ENCODE measurements around the gene MYO1E. TPM values are rescaled to one million over a fixed set of nuclear protein-coding genes. Genes with fewer than 3 reads are reported as not detected.

Gene MYO1E
- total and polyA plus RNA-seq, 2 of the 8 experiments (the other 6 are each of a cell fraction or from before 2014, with no cell fraction given): 19.6 to 142 TPM

- Histone ChIP-seq H2AK5ac (ENCODE audit: low read depth, low read length) (no peak overlapping the region), H4K91ac (replicated peaks; ENCODE audit: insufficient read length, low read length) (no peak overlapping the region), H3K79me2 (ENCODE audit: control insufficient read depth in 1 of 2, insufficient read depth in 2 of 2, low read length in 2 of 2) (peaks cover 2 to 6% of the 10 kb centered on the region in 2 experiments; a peak in 2 of 4 replicates), H3K4me2 (ENCODE audit: insufficient read depth in 1 of 2, low read depth in 2 of 2, low read length in 2 of 2) (no peak overlapping the region), H3K27me3 (replicated peaks in 1 of 4; ENCODE audit: control insufficient read depth in 3 of 4, extremely low read depth in 1 of 4, insufficient read depth in 3 of 4, low read length in 3 of 4) (no peaks in the 10 kb centered on the region), H3K4me1 (replicated peaks in 1 of 4; ENCODE audit: control insufficient read depth in 3 of 4, insufficient read depth in 4 of 4, low read length in 3 of 4) (peaks cover 0 to 5% (median under 1%) of the 10 kb centered on the region in 4 experiments; a peak in 3 of 7 replicates), H3K9ac (replicated peaks in 1 of 4; ENCODE audit: extremely low read depth in 1 of 4, low read depth in 3 of 4, low read length in 3 of 4) (no peak overlapping the region), H4K5ac (ENCODE audit: insufficient read length, low read depth, low read length) (no peak overlapping the region), H3K4me3 (ENCODE audit: extremely low read depth in 1 of 4, insufficient read depth in 2 of 4, low read depth in 3 of 4, low read length in 4 of 4) (no peak overlapping the region), H3K56ac (replicated peaks; ENCODE audit: insufficient read length, low read depth, low read length) (no peak overlapping the region), H3K4ac (replicated peaks; ENCODE audit: insufficient read length, low read depth, low read length) (no peak overlapping the region), H2BK5ac (ENCODE audit: low read depth, low read length) (no peak overlapping the region), H2AFZ (ENCODE audit: low read length) (no peak overlapping the region), H2BK20ac (ENCODE audit: low read length) (no peak overlapping the region), H3K36me3 (ENCODE audit: control insufficient read depth in 2 of 4, insufficient read depth in 4 of 4, low read length in 3 of 4) (peaks cover 0 to 5% (median 0%) of the 10 kb centered on the region in 4 experiments; a peak in 2 of 8 replicates), H3K14ac (ENCODE audit: insufficient read length) (no peak overlapping the region), H3K23ac (ENCODE audit: insufficient read length) (no peak overlapping the region), H4K20me1 (replicated peaks in 1 of 2; ENCODE audit: control insufficient read depth in 1 of 2, insufficient read depth in 2 of 2, low read length in 2 of 2) (peaks cover 0 to 3% of the 10 kb centered on the region in 2 experiments), H3K23me2 (ENCODE audit: low read depth, low read length) (no peaks in the 10 kb centered on the region), H2BK120ac (replicated peaks; ENCODE audit: low read depth, low read length) (no peak overlapping the region), H4K8ac (ENCODE audit: extremely low read depth, insufficient read depth, low read length) (no peak overlapping the region), H2BK15ac (ENCODE audit: low read length) (no peak overlapping the region), H3K9me3 (ENCODE audit: insufficient read depth in 2 of 2, low read depth in 1 of 2, low read length in 1 of 2) (no peaks in the 10 kb centered on the region), H3K18ac (ENCODE audit: extremely low read depth, low read length) (no peak overlapping the region), H3K79me1 (ENCODE audit: low read depth, low read length) (no peaks in the 10 kb centered on the region; the same call in 1 of the 2 replicates), H2BK12ac (ENCODE audit: low read depth, low read length) (no peak overlapping the region), H3K27ac (ENCODE audit: low read depth, low read length) (no peak overlapping the region)
- POLR2A ChIA-PET (ENCODE audit: partially characterized antibody): no interaction called here
- CTCF ChIA-PET (ENCODE audit: partially characterized antibody): no interaction called here
- no peak for FAIRE-seq
- DNase-seq (ENCODE audit: low read depth in 1 of 2, low spot score in 2 of 2): no peak
- WGBS, 2 experiments (ENCODE audit: extremely low coverage in 1 of 2, insufficient coverage in 1 of 2, insufficient read length in 1 of 2, insufficient replicate concordance in 2 of 2, low coverage in 1 of 2, low lambda C conversion rate in 2 of 2, missing lambda C conversion rate in 1 of 2): 75% methylated on average over 7 of the region's 7 CpGs; no CpG with 5 or more reads in 1 of the 2 experiments
- TF ChIP-seq BRCA1 (IDR thresholded peaks at IDR 0.05; ENCODE audit: low read depth, low read length) (no peak), JUND (IDR thresholded peaks at IDR 0.05; ENCODE audit: low read length) (no peak), GTF2F1 (IDR thresholded peaks at IDR 0.05; ENCODE audit: borderline replicate concordance, low read depth, low read length) (no peak), TAF7 (optimal IDR thresholded peaks at IDR 0.05; ENCODE audit: borderline replicate concordance, low read depth, low read length) (no peak), ATF3 (IDR thresholded peaks at IDR 0.05; ENCODE audit: insufficient read depth, low read depth, low read length) (no peak), CBX5 (IDR thresholded peaks at IDR 0.05; ENCODE audit: low read depth, low read length) (no peak), CHD1 (IDR thresholded peaks at IDR 0.05; ENCODE audit: low read depth, low read length) (no peak), CTCF (IDR thresholded peaks at IDR 0.05; ENCODE audit: control extremely low read depth in 1 of 3, insufficient read depth in 1 of 3, low read depth in 1 of 3, low read length in 3 of 3) (no peak), CEBPB (IDR thresholded peaks at IDR 0.05; ENCODE audit: low read depth, low read length) (no peak), FOSL1 (IDR thresholded peaks at IDR 0.05; ENCODE audit: insufficient read depth, low read depth, low read length) (no peak), TEAD4 (IDR thresholded peaks at IDR 0.05; ENCODE audit: low read depth, low read length) (no peak)
These were observed 101.0 kb downstream of the MYO1E start for GRCh38 chr15:59271595-59272201.
